GM18909 (cell line): ENCODE results near the gene WFDC5.
"Not testable (repeated sequence)": the region's sequence is repeated elsewhere in the genome, so short reads cannot be mapped to it uniquely, and the experiment has no call there.

ENCODE experiments used
- ATAC-seq: cut with Tn5 transposase; IDR thresholded peaks from one replicate; pipeline ENCODE4 v1.9.1; 2021; ENCODE audit warnings: mild to moderate bottlenecking; ENCODE audit not compliant: unreplicated experiment, poor library complexity

Gene WFDC5

DNA sequence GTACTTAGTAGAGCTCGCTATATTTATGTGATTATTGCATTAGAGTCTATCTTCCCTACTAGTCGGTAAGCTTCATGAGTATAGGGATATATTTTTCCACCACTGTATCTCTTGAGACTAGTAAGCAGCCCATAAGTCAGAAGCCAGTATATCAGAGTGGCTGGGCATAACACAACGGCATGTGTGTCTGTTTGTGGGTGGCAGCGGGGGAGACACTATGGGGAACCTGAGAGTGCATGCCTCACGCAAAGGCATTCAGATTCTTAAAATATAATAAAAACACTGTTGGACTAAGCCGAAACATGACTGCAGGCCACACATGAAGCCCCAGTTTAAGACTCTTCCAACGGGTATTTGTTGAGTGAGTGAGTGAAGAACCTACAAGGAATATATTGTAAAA, 22.1 kb downstream of the WFDC5 start:
- no peak for ATAC-seq

DNA sequence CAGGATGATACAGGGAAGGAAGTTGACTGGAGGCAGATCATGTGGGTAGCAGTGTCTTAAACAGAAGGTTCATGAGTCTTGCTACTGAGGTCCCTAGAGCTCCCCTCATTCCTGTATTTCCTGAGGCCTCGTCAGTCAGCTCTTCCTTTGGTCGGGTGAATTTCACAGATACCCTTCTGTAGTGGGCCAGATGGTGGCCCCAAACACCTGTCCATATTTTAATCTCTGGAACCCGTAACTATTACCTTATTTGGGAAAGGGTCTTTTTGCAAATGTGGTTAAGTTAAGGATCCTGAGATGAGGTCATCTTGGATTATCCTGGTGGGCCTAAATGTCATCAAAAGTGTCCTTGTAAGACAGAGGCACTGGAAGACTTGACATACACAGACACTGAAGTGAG, 23.6 kb downstream of the WFDC5 start:
- ATAC-seq = no peak

DNA sequence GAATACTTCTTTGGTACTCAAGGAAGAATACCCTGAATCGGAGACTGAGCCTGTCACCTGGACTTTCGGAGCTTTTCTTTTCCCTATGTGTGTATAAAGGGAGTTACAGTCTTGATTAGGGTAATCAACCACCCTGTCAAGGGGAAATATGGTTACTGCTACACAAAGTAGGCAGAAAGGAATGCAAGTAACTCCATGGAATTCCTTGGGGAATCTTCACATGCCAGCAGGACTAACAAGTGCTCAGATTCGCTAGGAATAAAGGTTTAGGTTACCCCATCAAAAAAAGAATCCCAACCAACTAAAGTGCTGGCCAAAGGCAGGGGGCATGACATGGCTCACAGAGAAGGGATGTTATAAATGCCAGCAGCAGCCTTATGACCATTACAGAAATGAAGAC, 24.5 kb downstream of the WFDC5 start:
- ATAC-seq = no peak

DNA sequence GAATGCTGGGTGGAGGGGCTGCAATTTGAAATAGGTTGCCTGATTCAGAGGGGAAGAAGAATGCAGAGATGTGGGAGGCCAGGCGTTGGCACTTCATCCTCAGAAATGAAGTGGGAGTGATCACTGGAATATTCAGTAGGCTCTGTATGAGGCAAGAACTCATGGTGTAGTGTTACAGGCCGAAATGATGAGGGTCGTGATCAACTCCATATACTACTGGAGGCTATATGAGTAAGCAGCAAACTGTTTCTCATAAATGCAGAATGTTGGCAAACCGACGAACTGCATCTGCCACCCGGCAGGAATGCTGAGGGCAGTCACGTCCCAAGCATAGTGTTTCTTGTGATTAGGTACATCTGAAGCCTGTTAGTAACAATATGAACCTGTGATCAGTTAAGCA, 26.7 kb downstream of the WFDC5 start:
- ATAC-seq = no peak

DNA sequence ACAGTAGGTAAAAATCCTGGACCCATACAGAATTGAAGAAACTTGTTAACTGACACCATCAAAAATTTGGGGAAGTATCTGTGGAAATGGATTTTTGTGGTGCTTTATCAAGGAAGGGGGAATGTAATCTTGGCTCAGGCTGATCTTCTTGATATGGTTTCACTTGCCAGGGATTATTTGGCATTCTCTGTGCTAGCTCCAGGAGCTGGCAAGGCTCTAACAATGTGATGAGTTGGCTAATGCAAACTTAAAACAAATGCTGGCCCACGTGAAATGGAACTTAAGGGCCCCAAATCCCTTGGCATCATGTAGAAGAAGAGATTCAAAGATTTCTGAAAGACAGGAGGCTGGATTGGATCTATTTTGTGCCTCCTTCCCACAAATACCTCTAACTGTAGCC, 27.2 kb downstream of the WFDC5 start:
- ATAC-seq = no peak

DNA sequence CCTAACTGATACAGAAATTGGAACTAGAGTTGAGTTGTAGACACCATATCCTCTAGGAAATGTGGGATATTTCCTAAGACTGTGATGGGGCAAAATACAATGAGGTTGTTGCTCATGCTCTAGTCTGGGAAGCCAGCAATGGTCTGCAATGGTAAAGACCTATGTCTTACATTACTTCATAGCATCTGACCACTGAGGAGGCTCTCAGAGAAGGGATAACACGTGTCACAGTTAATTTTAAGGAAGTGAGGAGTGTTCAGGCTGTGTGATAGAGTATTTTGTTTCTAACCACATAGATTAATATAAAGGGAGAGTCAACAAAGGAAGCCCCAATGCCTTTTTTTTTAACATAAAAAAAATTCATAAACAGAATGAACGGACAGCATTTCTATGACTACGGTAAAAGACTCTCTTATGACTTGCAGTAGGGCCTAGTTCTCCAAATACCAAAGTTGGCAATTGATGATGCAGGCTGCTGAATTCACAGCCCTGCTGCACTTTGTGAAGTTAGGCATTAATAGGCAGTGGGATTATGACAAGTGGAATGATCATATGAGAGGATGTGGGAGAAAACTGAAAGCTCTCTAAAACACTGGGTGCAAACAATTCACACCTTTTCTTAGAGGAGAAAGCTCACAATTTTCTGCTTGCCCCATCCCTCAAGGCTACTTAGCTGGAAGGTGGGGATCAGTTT, 27.7 kb downstream of the WFDC5 start:
- ATAC-seq = no peak

DNA sequence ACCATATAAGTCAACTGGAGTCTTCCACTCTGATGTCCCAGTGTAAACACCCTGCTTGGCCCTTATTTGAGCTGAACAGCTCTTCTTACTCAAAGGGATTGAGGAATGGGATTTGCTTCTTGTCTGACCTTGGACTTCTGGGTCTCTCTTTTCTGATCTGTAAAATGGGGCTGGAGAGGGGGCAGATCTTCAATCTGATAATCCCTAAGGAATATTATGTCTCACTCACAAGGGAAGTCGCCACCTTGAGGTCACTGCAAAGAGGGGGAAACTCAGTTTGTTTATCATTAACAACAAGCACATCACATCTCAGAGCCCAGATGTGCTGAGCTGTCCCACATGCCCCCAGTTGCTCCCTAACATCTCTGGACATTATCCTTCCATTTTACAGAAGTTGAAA, 29.1 kb downstream of the WFDC5 start:
- ATAC-seq = no peak

DNA sequence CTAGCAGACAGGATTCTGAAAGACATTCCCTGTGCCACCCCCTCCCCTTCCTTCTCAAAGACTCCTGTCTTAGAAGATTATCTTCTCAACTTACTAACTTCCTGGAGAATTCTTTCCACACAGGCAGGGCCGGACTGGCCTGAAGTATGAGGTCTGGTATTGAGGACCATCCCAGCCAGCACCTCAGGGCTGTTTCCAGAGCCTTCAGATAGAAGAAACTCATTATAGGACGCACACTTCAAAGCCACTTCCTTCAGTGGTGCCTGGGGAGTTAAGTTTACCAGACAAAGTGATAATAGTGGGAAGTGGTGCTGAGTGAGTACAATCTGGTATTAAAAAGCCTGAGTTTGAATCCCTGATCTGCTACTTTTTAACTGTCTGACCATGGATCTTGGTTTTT, 29.7 kb downstream of the WFDC5 start:
- ATAC-seq = no peak

DNA sequence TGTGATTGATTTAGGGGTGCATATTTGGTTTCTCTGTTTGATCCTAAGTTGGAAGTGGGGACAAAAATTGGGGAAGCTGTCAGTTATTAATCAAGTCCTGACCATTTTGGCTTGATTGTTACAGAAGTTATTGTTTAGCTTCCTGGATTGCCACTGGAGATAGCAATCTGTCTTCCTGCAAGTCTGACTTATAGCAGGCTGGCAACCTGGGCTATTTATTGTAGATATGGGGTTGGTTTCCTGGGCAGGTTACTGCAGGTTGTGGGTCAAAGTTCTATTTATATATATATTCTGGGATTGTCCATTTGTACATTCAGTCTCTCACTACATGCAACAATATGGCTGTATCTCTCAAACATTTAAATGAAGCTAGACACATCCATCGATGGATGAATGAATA, 31.8 kb downstream of the WFDC5 start:
- no peak for ATAC-seq

DNA sequence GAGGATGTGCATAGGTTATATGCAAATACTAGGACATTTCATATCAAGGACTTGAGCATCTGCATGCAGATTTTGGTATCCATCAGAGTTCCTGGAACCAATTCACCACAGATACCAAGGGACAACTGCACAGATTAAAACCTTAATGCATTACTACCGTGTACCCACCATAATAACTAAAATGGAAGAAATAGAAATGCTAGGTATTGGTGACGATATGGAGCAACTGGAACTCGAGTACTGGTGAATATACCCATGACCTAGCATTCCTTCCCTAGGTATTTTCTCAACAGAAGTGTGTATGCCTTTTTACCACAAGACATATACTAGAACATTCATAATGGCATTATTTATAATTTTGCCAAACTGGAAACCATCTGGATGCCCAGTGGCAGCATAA, 32.5 kb downstream of the WFDC5 start:
- ATAC-seq = no peak

DNA sequence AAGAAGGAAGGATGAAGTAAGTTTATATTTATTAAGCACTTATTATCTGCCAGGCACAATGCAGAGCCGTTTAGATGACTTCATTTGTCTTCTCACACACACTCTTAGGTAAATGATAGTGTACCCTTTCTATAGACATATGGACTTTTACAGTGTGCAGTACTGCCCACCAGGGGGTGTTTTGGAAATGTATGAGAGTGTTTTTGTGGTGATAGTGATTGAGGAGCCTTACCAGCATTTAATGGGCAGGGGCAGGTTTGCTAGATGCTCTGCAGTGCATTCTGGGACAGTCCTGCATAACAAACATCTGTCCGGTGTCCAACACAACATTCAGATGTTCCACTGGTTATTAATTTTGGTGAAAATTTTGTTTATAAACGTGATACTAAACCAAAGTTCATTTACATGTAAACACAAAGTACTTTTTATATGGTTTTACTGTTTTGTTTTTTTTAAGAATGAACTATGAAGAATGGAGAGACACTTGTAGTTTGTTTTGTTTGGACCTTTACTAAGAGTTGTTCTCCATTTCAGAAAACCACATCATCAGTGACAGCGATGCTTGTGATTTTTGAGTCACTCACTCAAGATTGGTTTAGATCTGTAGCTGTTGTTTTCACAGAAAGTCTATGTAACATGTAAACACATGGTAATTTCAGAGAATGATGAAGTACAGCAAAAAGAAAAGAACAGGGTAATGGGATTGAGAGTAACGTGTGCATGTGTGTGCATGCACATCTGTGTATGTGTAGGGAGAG, 33.9 kb downstream of the WFDC5 start:
- ATAC-seq = no peak

DNA sequence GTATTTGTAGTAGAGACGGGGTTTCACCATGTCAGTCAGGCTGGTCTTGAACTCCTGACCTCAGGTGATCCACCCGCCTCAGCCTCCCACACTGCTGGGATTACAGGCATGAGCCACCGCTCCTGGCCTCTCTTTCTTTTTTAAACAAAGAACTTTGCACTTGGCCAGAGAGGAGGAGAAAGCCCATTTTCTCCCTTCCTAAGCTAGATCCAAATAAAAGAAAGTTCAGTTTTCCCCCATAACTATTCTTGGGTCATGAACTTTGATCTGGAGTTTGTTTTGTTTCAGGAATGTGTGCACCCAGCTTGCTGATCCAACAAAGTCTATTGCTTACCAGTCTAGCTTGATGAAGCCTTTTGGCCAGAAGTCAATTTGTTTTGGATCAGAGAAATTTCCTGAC, 37.4 kb downstream of the WFDC5 start:
- ATAC-seq = no peak

DNA sequence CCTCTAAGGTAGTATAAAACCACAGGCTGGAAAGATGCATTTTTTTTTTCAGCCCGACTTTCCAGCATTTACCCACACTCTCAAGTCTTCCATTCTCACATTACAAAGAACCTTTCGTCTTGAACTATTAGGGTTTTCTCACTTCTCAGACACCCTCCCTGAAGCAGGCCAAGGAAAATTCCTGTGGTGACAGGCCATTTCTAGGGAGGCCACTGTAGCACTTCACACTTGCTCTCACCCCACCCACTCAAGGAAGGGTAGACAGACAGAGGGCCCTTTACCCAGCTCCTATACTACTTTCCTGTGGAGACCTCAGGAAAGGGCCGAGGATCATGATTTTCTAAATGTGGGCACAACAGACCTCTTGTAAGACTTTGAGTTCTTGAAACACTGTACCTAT, 41.8 kb downstream of the WFDC5 start:
- no peak for ATAC-seq

DNA sequence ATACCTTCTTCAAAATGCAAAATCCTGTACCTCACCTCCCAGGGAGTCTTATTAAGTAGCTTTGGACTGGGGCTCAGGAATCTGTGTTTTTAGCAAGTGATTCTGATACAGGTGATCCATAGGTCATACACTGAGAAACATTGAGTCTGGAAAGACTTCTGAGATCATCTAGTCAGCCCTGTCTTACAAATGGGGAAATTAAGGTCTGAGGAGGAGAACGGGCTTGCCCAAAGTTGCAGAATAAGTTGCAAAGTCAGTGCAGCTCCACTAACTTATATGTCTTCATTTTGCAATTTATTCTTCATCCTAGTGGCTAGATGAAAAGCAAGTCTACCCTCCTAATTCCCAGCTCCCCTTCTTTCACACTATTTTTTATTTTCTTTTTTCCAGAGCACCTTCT, 42.9 kb downstream of the WFDC5 start:
- no peak for ATAC-seq

DNA sequence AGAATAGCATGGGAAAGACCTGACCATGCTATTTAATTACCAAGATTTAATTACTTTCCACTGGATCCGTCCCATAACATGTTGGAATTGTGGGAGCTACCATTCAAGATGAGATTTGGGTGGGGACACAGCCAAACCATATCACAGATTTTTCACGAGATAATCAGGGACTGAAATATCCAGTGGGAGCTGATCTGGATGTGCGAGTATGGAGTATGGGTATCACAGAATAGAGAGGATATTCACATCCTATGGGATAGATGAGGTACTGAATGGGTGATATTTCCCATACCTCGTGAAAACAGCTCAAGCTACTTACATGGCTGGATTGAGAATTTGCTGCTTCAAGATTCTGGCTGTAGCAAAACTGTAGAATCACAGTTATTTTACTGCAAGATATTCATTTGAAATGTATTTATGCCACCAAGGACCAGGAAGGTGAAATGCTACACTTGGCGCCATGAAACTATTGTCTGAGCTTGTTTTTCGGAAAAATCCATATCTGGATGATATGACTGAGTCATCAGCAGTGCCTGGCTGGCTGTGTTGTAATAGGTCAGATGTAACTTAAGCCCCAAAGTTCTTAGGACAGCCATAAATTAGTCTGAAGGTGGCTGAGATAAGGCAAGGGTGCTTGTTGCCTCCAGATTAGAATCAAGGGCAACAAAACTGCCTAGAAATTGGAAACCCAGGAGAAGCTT, 43.9 kb downstream of the WFDC5 start:
- no peak for ATAC-seq

DNA sequence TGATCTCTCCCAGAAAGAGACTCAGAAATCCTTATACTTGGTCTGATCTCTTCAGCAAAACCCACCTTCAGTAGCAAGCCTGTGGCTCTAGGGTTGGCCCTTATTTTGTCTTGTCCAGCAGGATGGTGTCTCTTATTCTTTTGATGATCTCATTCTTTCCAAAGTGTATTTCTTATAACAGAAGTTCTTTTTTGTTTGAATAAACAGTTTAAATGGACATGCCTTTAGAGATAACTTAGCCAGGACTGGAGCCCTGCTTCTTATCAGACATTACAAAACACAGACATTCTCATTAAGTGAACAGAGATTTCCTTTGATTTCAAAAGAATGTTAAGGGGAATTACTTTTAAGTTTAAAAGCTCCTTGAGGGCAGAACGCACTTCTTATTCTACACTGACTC, 45.7 kb downstream of the WFDC5 start:
- no peak for ATAC-seq

DNA sequence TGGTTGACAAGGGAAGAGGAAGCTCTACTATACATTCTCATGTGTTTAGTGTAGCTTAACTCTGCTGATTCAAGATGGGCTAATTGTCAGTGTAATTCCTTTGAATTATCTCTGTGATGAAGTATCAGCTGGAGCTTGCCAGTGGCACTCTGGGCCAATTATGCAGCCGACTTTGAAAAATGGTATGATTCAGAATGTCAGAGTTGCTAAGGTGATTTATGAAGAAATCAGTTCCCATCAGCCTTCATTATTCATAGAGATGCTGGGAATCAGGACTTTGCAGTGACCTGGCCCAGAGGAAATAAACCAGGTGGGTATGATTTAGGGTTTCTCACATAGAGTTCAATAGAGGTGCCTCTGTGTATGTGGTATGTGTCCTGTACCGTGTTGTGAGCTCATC, 47.4 kb downstream of the WFDC5 start:
- no peak for ATAC-seq

DNA sequence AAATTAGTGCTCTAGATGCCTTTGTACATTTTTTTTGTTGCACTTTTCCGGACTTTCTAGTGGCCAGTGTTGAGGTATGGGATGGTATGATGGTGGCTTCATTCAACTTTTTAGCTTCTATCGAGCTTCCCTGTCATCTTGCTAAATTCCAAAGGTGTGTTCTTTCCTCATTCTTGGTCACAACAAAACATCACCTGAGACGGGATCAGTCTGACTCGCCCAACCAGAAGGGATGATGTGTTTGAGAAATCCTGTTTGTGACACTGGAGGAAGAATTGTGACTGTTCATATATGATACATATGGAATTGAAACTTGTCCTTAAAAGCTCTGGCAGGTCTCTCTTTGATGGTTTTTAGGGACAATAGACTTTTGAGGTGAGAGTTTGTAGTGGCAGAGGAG, 47.9 kb downstream of the WFDC5 start:
- no peak for ATAC-seq

DNA sequence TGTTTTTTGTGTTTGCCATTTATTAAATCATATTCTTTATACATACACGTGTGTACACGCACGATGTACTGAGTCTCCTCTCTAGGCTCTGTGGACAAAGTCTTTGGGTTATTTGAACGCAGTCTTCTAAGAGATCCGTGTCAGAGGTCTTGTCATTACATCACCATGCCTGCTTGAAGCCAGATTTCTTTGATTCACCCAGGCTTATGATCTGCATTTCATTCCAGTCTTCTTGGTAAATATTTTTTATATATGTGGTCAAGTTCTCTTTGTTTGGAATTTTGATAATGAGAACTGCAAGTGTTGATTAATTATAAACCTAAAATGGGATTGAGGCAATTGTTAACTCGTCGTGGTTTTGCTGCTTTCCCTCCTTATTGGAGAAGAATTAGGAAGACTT, 48.6 kb downstream of the WFDC5 start:
- no peak for ATAC-seq

DNA sequence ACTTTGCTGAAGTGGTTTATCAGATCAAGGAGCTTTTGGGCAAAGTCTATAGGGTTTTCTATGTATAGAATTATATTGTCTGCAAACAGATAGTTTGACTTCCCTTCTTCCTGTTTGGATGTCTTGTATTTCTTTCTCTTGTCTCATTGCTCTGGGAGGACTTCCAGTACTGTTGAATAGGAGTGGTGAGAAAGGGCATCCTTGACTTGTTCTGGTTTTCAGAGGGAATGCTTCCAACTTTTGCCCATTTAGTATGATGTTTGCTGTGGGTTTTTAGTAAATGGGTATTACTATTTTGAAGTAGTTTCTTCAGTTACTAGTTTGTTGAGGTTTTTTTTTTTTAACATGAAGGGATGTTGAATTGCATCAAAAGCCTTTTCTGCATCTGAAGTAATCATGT, 50.2 kb downstream of the WFDC5 start:
- ATAC-seq = no peak

DNA sequence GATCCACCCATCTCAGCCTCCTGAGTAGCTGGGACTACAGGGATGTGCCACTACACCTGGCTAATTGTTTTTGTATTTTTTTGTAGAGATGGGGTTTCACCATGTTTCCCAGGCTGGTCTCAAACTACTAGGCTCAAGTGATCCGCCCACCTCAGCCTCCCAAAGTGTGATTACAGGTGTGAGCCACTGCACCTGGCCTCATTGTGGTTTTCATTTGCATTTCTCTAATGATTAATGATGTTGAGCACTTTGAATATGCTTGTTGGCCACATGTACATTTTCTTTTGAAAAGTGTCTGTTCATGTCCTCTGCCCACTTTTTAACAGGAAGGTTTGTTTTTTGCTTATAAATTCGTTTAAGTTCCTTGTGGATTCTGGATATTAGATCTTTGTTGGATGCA, 51.9 kb downstream of the WFDC5 start:
- ATAC-seq = not testable (repeated sequence)

DNA sequence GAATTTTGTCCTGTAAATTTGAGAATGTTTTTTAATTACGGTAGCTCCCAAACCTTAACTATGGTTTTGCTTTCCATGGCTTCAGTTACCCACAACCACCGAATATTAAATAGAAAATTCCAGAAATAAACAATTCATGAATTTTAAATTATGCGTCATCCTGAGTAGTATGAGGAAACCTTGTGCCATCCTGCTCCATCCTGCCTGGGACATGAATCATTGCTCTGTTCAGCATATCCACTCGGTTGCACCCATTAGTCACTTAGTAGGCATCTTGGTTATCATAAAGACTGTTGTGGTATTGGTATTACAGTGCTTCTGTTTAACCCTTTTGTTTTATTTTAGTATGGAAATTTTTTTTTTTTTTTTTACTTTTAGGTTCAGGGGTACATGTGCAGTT, 53.7 kb downstream of the WFDC5 start:
- ATAC-seq = no peak
